Activated naive CD4-positive, alpha-beta T cell treated with anti-CD3 and anti-CD28 coated beads for 36 hours (primary cell): ENCODE measurements around the gene RNPEP. TPM values are rescaled to one million over a fixed set of nuclear protein-coding genes. Genes with fewer than 3 reads are reported as not detected.
A peak's percentile ranks its signal among the peaks of the same experiment; 100 is the strongest.

Experiments
- CTCF ChIA-PET: fragments of 350-600 bp; sonication (Branson Sonifier 250); formaldehyde crosslinking; loops from one replicate; lab custom pipeline; 2021; ENCODE audit warnings: antibody characterized with exemption; lab: Charles Lee
- DNase-seq: peaks from one replicate; pipeline ENCODE4 v3.0.0-alpha.2; 2020
- H3K27ac Mint-ChIP-seq: one replicate; pipeline ENCODE4 v1.8.0; 2021; ENCODE audit warnings: mild to moderate bottlenecking, mixed read lengths
- H3K27me3 Mint-ChIP-seq: one replicate; pipeline ENCODE4 v1.8.0; 2021; ENCODE audit warnings: low read depth, mixed read lengths
- H3K36me3 Mint-ChIP-seq: one replicate; pipeline ENCODE4 v1.8.0; 2021; ENCODE audit warnings: low read depth, mixed read lengths
- H3K4me1 Mint-ChIP-seq: one replicate; pipeline ENCODE4 v1.8.0; 2021; ENCODE audit warnings: low read depth, mixed read lengths
- H3K4me3 Mint-ChIP-seq: one replicate; pipeline ENCODE4 v1.8.0; 2021; ENCODE audit warnings: mild to moderate bottlenecking, moderate library complexity, mixed read lengths
- H3K9me3 Mint-ChIP-seq: one replicate; pipeline ENCODE4 v1.8.0; 2021; ENCODE audit warnings: mixed read lengths
- intact Hi-C: fragments of 100-400 bp; cut with micrococcal nuclease; formaldehyde crosslinking; loops from one replicate; pipeline ENCODE4 v1.15.1; 2023
- total RNA-seq, 2 experiments: library from RNA; stranded (reverse); gene quantifications; one replicate each; pipeline ENCODE4 v1.2.3, GENCODE V29; 2021

Gene RNPEP
- total RNA-seq, 2 experiments from 2014 or later, result 43.4 to 44.4 TPM

GRCh38 chr1:202031796-202032195 is 49.3 kb downstream of the RNPEP start:
- intact Hi-C loops, result no loop called here
- Mint-ChIP-seq H3K27me3 (no peaks in the 10 kb centered on the region), H3K36me3 (no peaks in the 10 kb centered on the region), H3K4me1 (peaks cover 3% of the 10 kb centered on the region), H3K27ac (no peak overlapping the region), H3K9me3 (no peaks in the 10 kb centered on the region), H3K4me3 (no peak overlapping the region)
- CTCF ChIA-PET, result no interaction called here
- no peak for DNase-seq

- no peak for DNase-seq
- Mint-ChIP-seq H3K27me3 (no peaks in the 10 kb centered on the region), H3K4me1 (peaks cover 3% of the 10 kb centered on the region), H3K9me3 (no peaks in the 10 kb centered on the region), H3K4me3 (no peak overlapping the region), H3K27ac (no peak overlapping the region), H3K36me3 (no peaks in the 10 kb centered on the region)
- intact Hi-C loops, result no loop called here
- CTCF ChIA-PET, result no interaction called here
These were observed 51.8 kb downstream of the RNPEP start for GRCh38 chr1:202034149-202034682.

- H3K27me3 Mint-ChIP-seq, result no peaks in the 10 kb centered on the region
- no peak overlapping the region for H3K4me3 Mint-ChIP-seq
- H3K4me1 Mint-ChIP-seq, result no peaks in the 10 kb centered on the region
- no peaks in the 10 kb centered on the region for H3K36me3 Mint-ChIP-seq
- no peak overlapping the region for H3K27ac Mint-ChIP-seq
- CTCF ChIA-PET, result no interaction called here
- no peaks in the 10 kb centered on the region for H3K9me3 Mint-ChIP-seq
- intact Hi-C loops, result no loop called here
- no peak for DNase-seq
These were observed 52.4 kb downstream of the RNPEP start for GRCh38 chr1:202034683-202035462.

- Mint-ChIP-seq H3K9me3 (no peaks in the 10 kb centered on the region), H3K27me3 (no peaks in the 10 kb centered on the region), H3K4me3 (no peak overlapping the region), H3K36me3 (no peaks in the 10 kb centered on the region), H3K4me1 (no peaks in the 10 kb centered on the region), H3K27ac (no peak overlapping the region)
- no peak for DNase-seq
- CTCF ChIA-PET, result no interaction called here
- intact Hi-C loops, result no loop called here
These were observed 54.3 kb downstream of the RNPEP start for GRCh38 chr1:202036595-202037387.

- Mint-ChIP-seq H3K27ac (no peak overlapping the region), H3K36me3 (no peaks in the 10 kb centered on the region), H3K4me3 (no peak overlapping the region), H3K4me1 (no peaks in the 10 kb centered on the region), H3K27me3 (no peaks in the 10 kb centered on the region), H3K9me3 (no peaks in the 10 kb centered on the region)
- no peak for DNase-seq
- CTCF ChIA-PET, result no interaction called here
- intact Hi-C loops, result no loop called here
These were observed 55.4 kb downstream of the RNPEP start for GRCh38 chr1:202037706-202038296.

- H3K4me1 Mint-ChIP-seq, result no peaks in the 10 kb centered on the region
- intact Hi-C loops, result no loop called here
- H3K27ac Mint-ChIP-seq, result no peak overlapping the region
- H3K36me3 Mint-ChIP-seq, result no peaks in the 10 kb centered on the region
- no peak overlapping the region for H3K4me3 Mint-ChIP-seq
- CTCF ChIA-PET, result no interaction called here
- H3K9me3 Mint-ChIP-seq, result no peaks in the 10 kb centered on the region
- H3K27me3 Mint-ChIP-seq, result no peaks in the 10 kb centered on the region
- no peak for DNase-seq
These were observed 56.4 kb downstream of the RNPEP start for GRCh38 chr1:202038688-202039346.

- H3K4me3 Mint-ChIP-seq, result no peak overlapping the region
- H3K27ac Mint-ChIP-seq, result no peak overlapping the region
- DNase-seq, result no peak
- CTCF ChIA-PET, result no interaction called here
- no peaks in the 10 kb centered on the region for H3K9me3 Mint-ChIP-seq
- intact Hi-C loops, result no loop called here
- H3K4me1 Mint-ChIP-seq, result no peaks in the 10 kb centered on the region
- H3K36me3 Mint-ChIP-seq, result no peaks in the 10 kb centered on the region
- no peaks in the 10 kb centered on the region for H3K27me3 Mint-ChIP-seq
These were observed 63.3 kb downstream of the RNPEP start for GRCh38 chr1:202045705-202046104.

- Mint-ChIP-seq H3K9me3 (no peaks in the 10 kb centered on the region), H3K4me3 (no peak overlapping the region), H3K27ac (no peak overlapping the region), H3K4me1 (no peaks in the 10 kb centered on the region), H3K36me3 (no peaks in the 10 kb centered on the region), H3K27me3 (no peaks in the 10 kb centered on the region)
- no peak for DNase-seq
- intact Hi-C loops, result no loop called here
- CTCF ChIA-PET, result no interaction called here
These were observed 63.8 kb downstream of the RNPEP start for GRCh38 chr1:202046227-202046626.

- Mint-ChIP-seq H3K36me3 (no peaks in the 10 kb centered on the region), H3K27ac (no peak overlapping the region), H3K4me1 (no peaks in the 10 kb centered on the region), H3K4me3 (no peak overlapping the region), H3K9me3 (no peaks in the 10 kb centered on the region), H3K27me3 (no peaks in the 10 kb centered on the region)
- intact Hi-C loops, result no loop called here
- DNase-seq, result no peak
- CTCF ChIA-PET, result no interaction called here
These were observed 64.6 kb downstream of the RNPEP start for GRCh38 chr1:202046748-202047708.

- H3K36me3 Mint-ChIP-seq, result no peaks in the 10 kb centered on the region
- intact Hi-C loops, result no loop called here
- no peaks in the 10 kb centered on the region for H3K9me3 Mint-ChIP-seq
- CTCF ChIA-PET, result no interaction called here
- no peaks in the 10 kb centered on the region for H3K4me1 Mint-ChIP-seq
- H3K4me3 Mint-ChIP-seq, result no peak overlapping the region
- H3K27me3 Mint-ChIP-seq, result no peaks in the 10 kb centered on the region
- DNase-seq, result no peak
- no peak overlapping the region for H3K27ac Mint-ChIP-seq
These were observed 65.5 kb downstream of the RNPEP start for GRCh38 chr1:202047977-202048376.

GRCh38 chr1:202049129-202049528 is 66.7 kb downstream of the RNPEP start:
- intact Hi-C loops, result no loop called here
- Mint-ChIP-seq H3K27me3 (no peaks in the 10 kb centered on the region), H3K9me3 (no peaks in the 10 kb centered on the region), H3K27ac (peak overlapping the region; percentile 1), H3K36me3 (no peaks in the 10 kb centered on the region), H3K4me3 (no peak overlapping the region), H3K4me1 (no peaks in the 10 kb centered on the region)
- CTCF ChIA-PET, result interaction anchor here (0.6 kb wide), 1 partner anchor 153 kb away, joined by 3 read pairs; no protein-coding TSS in a partner anchor
- no peak for DNase-seq
